ENCODE results near the gene WDR70.
"Not testable (repeated sequence)": the region's sequence is repeated elsewhere in the genome, so short reads cannot be mapped to it uniquely, and the experiment has no call there.

Gene WDR70

GRCh38 chr5:37454402-37455055, 75.4 kb downstream of the WDR70 start:
- DNase-seq, result not testable (repeated sequence)

GRCh38 chr5:37463191-37464051, 84.3 kb downstream of the WDR70 start:
- DNase-seq, result not testable (repeated sequence)

GRCh38 chr5:37464581-37464980, 85.5 kb downstream of the WDR70 start:
- not testable (repeated sequence) for DNase-seq

GRCh38 chr5:37469383-37469782, 90.3 kb downstream of the WDR70 start:
- DNase-seq, result not testable (repeated sequence)

- no peak for DNase-seq
These were observed 92.6 kb downstream of the WDR70 start for GRCh38 chr5:37471666-37472197.

GRCh38 chr5:37477426-37477825, 98.3 kb downstream of the WDR70 start:
- DNase-seq, result no peak

GRCh38 chr5:37478121-37478894, 99.2 kb downstream of the WDR70 start:
- no peak for DNase-seq

- DNase-seq, result not testable (repeated sequence)
These were observed 102.3 kb downstream of the WDR70 start for GRCh38 chr5:37481395-37481794.

- DNase-seq, result no peak
These were observed 111.1 kb downstream of the WDR70 start for GRCh38 chr5:37490120-37490810.

GRCh38 chr5:37490931-37491330, 111.8 kb downstream of the WDR70 start:
- DNase-seq, result no peak

GRCh38 chr5:37492778-37493555, 113.8 kb downstream of the WDR70 start:
- no peak for DNase-seq

- no peak for DNase-seq
These were observed 115.6 kb downstream of the WDR70 start for GRCh38 chr5:37494756-37495155.

GRCh38 chr5:37495210-37495609, 116.1 kb downstream of the WDR70 start:
- DNase-seq, result no peak

- no peak for DNase-seq
These were observed 116.7 kb downstream of the WDR70 start for GRCh38 chr5:37495668-37496347.

GRCh38 chr5:37496902-37497445, 117.9 kb downstream of the WDR70 start:
- DNase-seq, result no peak

GRCh38 chr5:37501152-37501551, 122.0 kb downstream of the WDR70 start:
- DNase-seq, result no peak

- DNase-seq, result no peak
These were observed 127.1 kb downstream of the WDR70 start for GRCh38 chr5:37506241-37506640.

- no peak for DNase-seq
These were observed 127.6 kb downstream of the WDR70 start for GRCh38 chr5:37506722-37507121.

GRCh38 chr5:37511646-37512045, 132.5 kb downstream of the WDR70 start:
- no peak for DNase-seq

- DNase-seq, result no peak
These were observed 135.8 kb downstream of the WDR70 start for GRCh38 chr5:37514946-37515345.

GRCh38 chr5:37517686-37518085, 138.6 kb downstream of the WDR70 start:
- no peak for DNase-seq
